ENCODE results near the gene ZW10. TPM values are rescaled to one million over a fixed set of nuclear protein-coding genes. Genes with fewer than 3 reads are reported as not detected.

ZW10 gene
- total and polyA plus RNA-seq, 10 of the 15 experiments (the other 5 are each of a cell fraction or from before 2014, with no cell fraction given), result 5.4 to 32.0 (median 17.3) TPM

DNA sequence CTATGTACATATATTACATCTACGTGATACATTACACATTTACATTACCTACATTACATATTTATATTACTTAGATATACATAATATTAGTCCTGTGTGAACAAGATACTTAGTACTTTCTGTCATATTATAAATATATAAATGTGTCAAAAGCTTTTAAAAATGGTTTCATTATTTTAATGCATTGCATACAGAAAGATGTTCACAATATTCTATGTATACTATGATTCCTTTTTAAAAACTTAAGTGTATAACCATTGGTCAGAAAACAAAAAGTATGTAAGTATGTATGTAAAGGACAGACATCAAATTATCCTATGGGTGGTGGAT lies 647 bp upstream of the ZW10 start (continued):
- TF ChIP-seq TBL1XR1 (IDR thresholded peaks at IDR 0.05; ENCODE audit: low read depth, low read length) (no peak), MAX (IDR thresholded peaks at IDR 0.05; ENCODE audit: low read depth, low read length) (no peak)

- Histone ChIP-seq H2AFZ (ENCODE audit: control insufficient read depth, low read depth, low read length) (peak overlapping the region; percentile 85), H4K20me1 (ENCODE audit: control insufficient read depth, insufficient read depth) (no peaks in the 10 kb centered on the region), H3K4me2 (ENCODE audit: control insufficient read depth, insufficient read depth) (peak overlapping the region; percentile 49; the same call in 1 of the 2 replicates), H3K27ac (ENCODE audit: control insufficient read depth, insufficient read depth) (peak overlapping the region; percentile 80), H3K9ac (ENCODE audit: control insufficient read depth, insufficient read depth, low read length) (peak overlapping the region; percentile 93), H3K79me2 (ENCODE audit: control insufficient read depth, insufficient read depth, low read length) (peaks cover 12% of the 10 kb centered on the region), H3K9me3 (replicated peaks; ENCODE audit: control insufficient read depth, insufficient read depth, low read length) (no peaks in the 10 kb centered on the region), H3K4me3 (peak overlapping the region; percentile 91), H3K27me3 (replicated peaks in 1 of 2; ENCODE audit: control insufficient read depth in 2 of 2, insufficient read depth in 2 of 2, low read length in 1 of 2) (no peaks in the 10 kb centered on the region), H3K4me1 (ENCODE audit: control insufficient read depth, insufficient read depth, low read length) (no peaks in the 10 kb centered on the region), H3K36me3 (ENCODE audit: control insufficient read depth in 2 of 2, insufficient read depth in 2 of 2, low read length in 1 of 2) (peaks cover 0 to 7% of the 10 kb centered on the region in 2 experiments; a peak in 1 of 4 replicates)
- POLR2A ChIA-PET, result no interaction called here
- CTCF ChIA-PET, result interaction anchor here (0.6 to 2.5 kb wide), 10 partner anchors 9 to 450 kb away, joined by 3 to 12 read pairs (median 4); no protein-coding TSS in a partner anchor
- WGBS (ENCODE audit: insufficient coverage, insufficient replicate concordance, low lambda C conversion rate, missing lambda C conversion rate), result 3% methylated on average over 3 of the region's 10 CpGs
- SMC1A ChIA-PET (ENCODE audit: uncharacterized antibody, unreplicated experiment), result interaction anchor here (1.2 to 1.3 kb wide), 2 partner anchors 11 to 23 kb away, joined by 3 read pairs; no protein-coding TSS in a partner anchor
- FAIRE-seq (no peak), ATAC-seq (peak; percentile 47; the same call in 2 of the 3 replicates), DNase-seq (ENCODE audit: low read depth, low spot score) (no peak)
- in situ Hi-C loops (cut with MboI), result loop anchor here (10.0 kb wide), 1 partner anchor 458 kb away; the partner anchor contains the start of gene TTC12
- TF ChIP-seq SREBF1 (IDR thresholded peaks at IDR 0.05; ENCODE audit: low read length) (no peak), SUZ12 (IDR thresholded peaks at IDR 0.05; ENCODE audit: unreplicated experiment) (no peak), TCF7 (IDR thresholded peaks at IDR 0.05; ENCODE audit: borderline replicate concordance) (no peak), RFX5 (IDR thresholded peaks at IDR 0.05; ENCODE audit: low read depth, low read length) (no peak), REST (IDR thresholded peaks at IDR 0.05; ENCODE audit: low read depth, low read length) (no peak), SRF (IDR thresholded peaks at IDR 0.05; ENCODE audit: low read depth in 2 of 2, low read length in 2 of 2) (no peak)
- TF ChIP-seq, protein P1, sequence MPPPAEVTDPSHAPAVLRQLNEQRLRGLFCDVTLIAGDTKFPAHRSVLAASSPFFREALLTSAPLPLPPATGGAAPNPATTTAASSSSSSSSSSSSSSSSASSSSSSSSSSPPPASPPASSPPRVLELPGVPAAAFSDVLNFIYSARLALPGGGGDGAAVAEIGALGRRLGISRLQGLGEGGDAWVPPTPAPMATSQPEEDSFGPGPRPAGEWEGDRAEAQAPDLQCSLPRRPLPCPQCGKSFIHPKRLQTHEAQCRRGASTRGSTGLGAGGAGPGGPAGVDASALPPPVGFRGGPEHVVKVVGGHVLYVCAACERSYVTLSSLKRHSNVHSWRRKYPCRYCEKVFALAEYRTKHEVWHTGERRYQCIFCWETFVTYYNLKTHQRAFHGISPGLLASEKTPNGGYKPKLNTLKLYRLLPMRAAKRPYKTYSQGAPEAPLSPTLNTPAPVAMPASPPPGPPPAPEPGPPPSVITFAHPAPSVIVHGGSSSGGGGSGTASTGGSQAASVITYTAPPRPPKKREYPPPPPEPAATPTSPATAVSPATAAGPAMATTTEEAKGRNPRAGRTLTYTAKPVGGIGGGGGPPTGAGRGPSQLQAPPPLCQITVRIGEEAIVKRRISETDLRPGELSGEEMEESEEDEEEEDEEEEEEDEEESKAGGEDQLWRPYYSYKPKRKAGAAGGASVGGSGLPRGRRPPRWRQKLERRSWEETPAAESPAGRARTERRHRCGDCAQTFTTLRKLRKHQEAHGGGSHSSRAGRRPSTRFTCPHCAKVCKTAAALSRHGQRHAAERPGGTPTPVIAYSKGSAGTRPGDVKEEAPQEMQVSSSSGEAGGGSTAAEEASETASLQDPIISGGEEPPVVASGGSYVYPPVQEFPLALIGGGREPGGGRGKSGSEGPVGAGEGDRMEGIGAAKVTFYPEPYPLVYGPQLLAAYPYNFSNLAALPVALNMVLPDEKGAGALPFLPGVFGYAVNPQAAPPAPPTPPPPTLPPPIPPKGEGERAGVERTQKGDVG (CRISPR knock-in tag; IDR thresholded peaks at IDR 0.05), result no peak
- no TSS peak for BruUV-seq (replicated peaks)
- RAD21 ChIA-PET (ENCODE audit: unreplicated experiment), result no interaction called here
- intact Hi-C loops (cut with micrococcal nuclease; ENCODE audit: unreplicated experiment), result loop anchor here (2.0 kb wide), 1 partner anchor 102 kb away; the partner anchor contains the start of gene USP28
Measured at GRCh38 chr11:113773092-113773415, 438 bp downstream of the ZW10 start.

All from GM12878 (cell line).